ENCODE data around the gene SF3B3.

SF3B3 gene

GRCh38 chr16:70493802-70494201, 29.8 kb upstream of the SF3B3 start:
- TF ChIP-seq CTCF (IDR thresholded peaks at IDR 0.05; ENCODE audit: borderline replicate concordance, insufficient read depth, low read depth, low read length), result no peak
- no peak overlapping the region for H3K4me3 ChIP-seq (ENCODE audit: low read depth, low read length)

GRCh38 chr16:70494202-70494770, 29.3 kb upstream of the SF3B3 start:
- no peak for TF ChIP-seq CTCF (IDR thresholded peaks at IDR 0.05; ENCODE audit: borderline replicate concordance, insufficient read depth, low read depth, low read length)
- H3K4me3 ChIP-seq (ENCODE audit: low read depth, low read length), result no peak overlapping the region

GRCh38 chr16:70494777-70495176, 28.8 kb upstream of the SF3B3 start:
- no peak overlapping the region for H3K4me3 ChIP-seq (ENCODE audit: low read depth, low read length)
- no peak for TF ChIP-seq CTCF (IDR thresholded peaks at IDR 0.05; ENCODE audit: borderline replicate concordance, insufficient read depth, low read depth, low read length)

- TF ChIP-seq CTCF (IDR thresholded peaks at IDR 0.05; ENCODE audit: borderline replicate concordance, insufficient read depth, low read depth, low read length), result no peak
- no peak overlapping the region for H3K4me3 ChIP-seq (ENCODE audit: low read depth, low read length)
Observed at GRCh38 chr16:70495425-70496182, 28.0 kb upstream of the SF3B3 start.

GRCh38 chr16:70496513-70496912, 27.1 kb upstream of the SF3B3 start:
- H3K4me3 ChIP-seq (ENCODE audit: low read depth, low read length), result no peak overlapping the region
- no peak for TF ChIP-seq CTCF (IDR thresholded peaks at IDR 0.05; ENCODE audit: borderline replicate concordance, insufficient read depth, low read depth, low read length)

- no peak overlapping the region for H3K4me3 ChIP-seq (ENCODE audit: low read depth, low read length)
- no peak for TF ChIP-seq CTCF (IDR thresholded peaks at IDR 0.05; ENCODE audit: borderline replicate concordance, insufficient read depth, low read depth, low read length)
Observed at GRCh38 chr16:70508752-70509151, 14.9 kb upstream of the SF3B3 start.

- no peak for TF ChIP-seq CTCF (IDR thresholded peaks at IDR 0.05; ENCODE audit: borderline replicate concordance, insufficient read depth, low read depth, low read length)
- no peak overlapping the region for H3K4me3 ChIP-seq (ENCODE audit: low read depth, low read length)
Observed at GRCh38 chr16:70510216-70510615, 13.4 kb upstream of the SF3B3 start.

All from GM12875 (cell line).